ENCODE measurements around the gene TTBK1.
"Not testable (repeated sequence)": the region's sequence is repeated elsewhere in the genome, so short reads cannot be mapped to it uniquely, and the experiment has no call there.

The TTBK1 gene

GRCh38 chr6:43287717-43288679 lies 44.7 kb downstream of the TTBK1 start:
- DNase-seq (ENCODE audit: low read depth), result no peak

GRCh38 chr6:43290339-43290904 lies 47.1 kb downstream of the TTBK1 start:
- DNase-seq (ENCODE audit: low read depth), result no peak

- no peak for DNase-seq (ENCODE audit: low read depth)
These were observed 47.6 kb downstream of the TTBK1 start for GRCh38 chr6:43290905-43291355.

- DNase-seq (ENCODE audit: low read depth), result no peak
These were observed 48.4 kb downstream of the TTBK1 start for GRCh38 chr6:43291708-43292107.

GRCh38 chr6:43292341-43292740 lies 49.1 kb downstream of the TTBK1 start:
- DNase-seq (ENCODE audit: low read depth), result no peak

GRCh38 chr6:43292763-43293318 lies 49.6 kb downstream of the TTBK1 start:
- no peak for DNase-seq (ENCODE audit: low read depth)

GRCh38 chr6:43293698-43294097 lies 50.4 kb downstream of the TTBK1 start:
- no peak for DNase-seq (ENCODE audit: low read depth)

GRCh38 chr6:43294536-43294935 lies 51.3 kb downstream of the TTBK1 start:
- no peak for DNase-seq (ENCODE audit: low read depth)

GRCh38 chr6:43295456-43295855 lies 52.2 kb downstream of the TTBK1 start:
- DNase-seq (ENCODE audit: low read depth), result no peak

GRCh38 chr6:43296780-43297497 lies 53.7 kb downstream of the TTBK1 start:
- DNase-seq (ENCODE audit: low read depth), result no peak

- DNase-seq (ENCODE audit: low read depth), result no peak
These were observed 54.6 kb downstream of the TTBK1 start, which contains the start of gene SLC22A7 for GRCh38 chr6:43297644-43298564. SLC22A7 (plus strand) TSS chr6:43298260; CDS start chr6:43298359, 99 bp downstream.

- no peak for DNase-seq (ENCODE audit: low read depth)
These were observed 55.5 kb downstream of the TTBK1 start for GRCh38 chr6:43298565-43299337.

GRCh38 chr6:43299338-43300293 lies 56.3 kb downstream of the TTBK1 start:
- no peak for DNase-seq (ENCODE audit: low read depth)

- DNase-seq (ENCODE audit: low read depth), result no peak
These were observed 58.0 kb downstream of the TTBK1 start for GRCh38 chr6:43301081-43301870.

GRCh38 chr6:43302126-43302525 lies 58.8 kb downstream of the TTBK1 start:
- DNase-seq (ENCODE audit: low read depth), result no peak

GRCh38 chr6:43303006-43303405 lies 59.7 kb downstream of the TTBK1 start:
- not testable (repeated sequence) for DNase-seq (ENCODE audit: low read depth)

GRCh38 chr6:43303751-43304331 lies 60.6 kb downstream of the TTBK1 start:
- no peak for DNase-seq (ENCODE audit: low read depth)

GRCh38 chr6:43304361-43304760 lies 61.1 kb downstream of the TTBK1 start:
- no peak for DNase-seq (ENCODE audit: low read depth)

All from non-pigmented ciliary epithelial cell (primary cell).